HCT116 (cell line): ENCODE results near the gene PLEKHA6. TPM values are rescaled to one million over a fixed set of nuclear protein-coding genes. Genes with fewer than 3 reads are reported as not detected.

ENCODE experiments used
- ATAC-seq: fragments of 200-7000 bp; cut with Tn5 transposase; 2 replicates; pipeline ENCODE4 v1.9.1; 2020; ENCODE audit warnings: mild to moderate bottlenecking, moderate library complexity
- BruUV-seq: library from RNA; stranded (reverse); fragments of 400-500 nt; replicated peaks from 2 replicates; lab custom pipeline; 2021; lab: Mats Ljungman, UMichigan
- CTCF ChIA-PET: fragments of 300-600 bp; sonication (Branson Sonifier 250); formaldehyde crosslinking; loops from one replicate; lab custom pipeline; 2021; ENCODE audit warnings: antibody characterized with exemption; lab: Charles Lee
- POLR2A ChIA-PET: fragments of 300-600, 350-600 bp; sonication (Branson Sonifier 250); formaldehyde crosslinking; loops from one replicate; lab custom pipeline; 2021; ENCODE audit warnings: antibody characterized with exemption; lab: Charles Lee
- RAD21 ChIA-PET, 2 experiments: fragments of 300-600 bp; sonication (Branson Sonifier 250); formaldehyde crosslinking; loops; one replicate each; lab custom pipeline; 2023; ENCODE audit warnings: low total read pairs in 2 of 2; ENCODE audit not compliant: uncharacterized antibody in 2 of 2, unreplicated experiment in 2 of 2, low non-redundant PET in 1 of 2; lab: Charles Lee
- DNase-seq: peaks from one replicate; pipeline ENCODE4 v3.0.0-alpha.2; 2010; ENCODE audit warnings: low read depth, low spot score
- H2AFZ ChIP-seq: fragments of 200-600 bp; shearing (Covaris generic), sonication (generic); 2 replicates; pipeline ENCODE4 v1.6.1; 2017; ENCODE audit warnings: low read depth, mixed run types, mixed read lengths, antibody characterized with exemption, low read length; ENCODE audit not compliant: poor library complexity, severe bottlenecking
- H3K27ac ChIP-seq: 2 replicates; pipeline ENCODE4 v1.5.1; 2012; ENCODE audit warnings: low read depth, low read length
- H3K27me3 ChIP-seq: fragments of 200-600 bp; sonication (generic); 2 replicates; pipeline ENCODE4 v1.6.1; 2016; ENCODE audit warnings: mixed run types, low read length, mixed read lengths; ENCODE audit not compliant: insufficient read depth
- H3K36me3 ChIP-seq, 2 experiments: fragments of 200-500 bp in 1 of 2; fragments of 200-600 bp in 1 of 2; sonication (Bioruptor generic) in 1 of 2; sonication (generic) in 1 of 2; 2 replicates each; pipeline versions ENCODE4 v1.5.1 to v1.6.1; 2014 to 2016; ENCODE audit warnings: low read length in 2 of 2, inconsistent platforms in 1 of 2, mixed read lengths in 1 of 2, mixed run types in 1 of 2; ENCODE audit not compliant: insufficient read depth in 2 of 2, control insufficient read depth in 1 of 2
- H3K4me1 ChIP-seq, 2 experiments: fragments of 200-600 bp in 1 of 2; sonication (generic) in 1 of 2; 2 replicates each; pipeline versions ENCODE4 v1.5.1 to v1.6.1; 2012 to 2017; ENCODE audit warnings: low read length in 2 of 2, inconsistent platforms in 1 of 2, mild to moderate bottlenecking in 1 of 2, mixed read lengths in 1 of 2, mixed run types in 1 of 2, moderate library complexity in 1 of 2; ENCODE audit not compliant: insufficient read depth in 2 of 2, control insufficient read depth in 1 of 2
- H3K4me2 ChIP-seq: fragments of 200-600 bp; sonication (generic); 2 replicates; pipeline ENCODE4 v1.6.1; 2017; ENCODE audit warnings: mixed run types, low read length, mixed read lengths
- H3K4me3 ChIP-seq, 2 experiments: fragments of 200-600 bp in 1 of 2; sonication (generic) in 1 of 2; replicated peaks in 1 of 2; 2 replicates each; pipeline ENCODE4 v1.5.1; 2011 to 2016; ENCODE audit warnings: low read length in 2 of 2, control low read depth in 1 of 2, low read depth in 1 of 2, mild to moderate bottlenecking in 1 of 2, mixed read lengths in 1 of 2, mixed run types in 1 of 2
- H3K79me2 ChIP-seq: fragments of 200-600 bp; sonication (generic); 2 replicates; pipeline ENCODE4 v1.6.1; 2017; ENCODE audit warnings: mild to moderate bottlenecking, mixed run types, low read length, moderate library complexity, mixed read lengths; ENCODE audit not compliant: insufficient read depth
- H3K9ac ChIP-seq: fragments of 200-600 bp; sonication (generic); 2 replicates; pipeline ENCODE4 v1.6.1; 2016; ENCODE audit warnings: low read length, mixed read lengths
- H3K9me2 ChIP-seq: fragments of 200-600 bp; sonication (generic), shearing (Covaris generic); 2 replicates; pipeline ENCODE4 v1.6.1; 2017; ENCODE audit warnings: mixed run types, mild to moderate bottlenecking, moderate library complexity; ENCODE audit not compliant: insufficient read depth
- H3K9me3 ChIP-seq, 2 experiments: fragments of 200-500 bp in 1 of 2; fragments of 200-600 bp in 1 of 2; sonication (Bioruptor generic) in 1 of 2; sonication (generic) in 1 of 2; 2 replicates each; pipeline ENCODE4 v1.6.1; 2014 to 2017; ENCODE audit warnings: low read length in 2 of 2, mixed read lengths in 2 of 2, inconsistent platforms in 1 of 2, low read depth in 1 of 2, mild to moderate bottlenecking in 1 of 2, mixed run types in 1 of 2, moderate library complexity in 1 of 2; ENCODE audit not compliant: control insufficient read depth in 1 of 2, insufficient read depth in 1 of 2
- H4K20me1 ChIP-seq: fragments of 200-600 bp; sonication (generic), shearing (Covaris generic); 2 replicates; pipeline ENCODE4 v1.6.1; 2017; ENCODE audit warnings: mixed run types, mild to moderate bottlenecking, moderate library complexity; ENCODE audit not compliant: insufficient read depth
- ATF3 ChIP-seq: IDR thresholded peaks from 2 replicates; pipeline ENCODE4 v1.6.1; 2012
- CBX3 ChIP-seq: IDR thresholded peaks from 2 replicates; pipeline ENCODE4 v1.6.1; 2012; ENCODE audit warnings: low read depth
- CEBPB ChIP-seq: IDR thresholded peaks from 2 replicates; pipeline ENCODE4 v1.6.1; 2012; ENCODE audit warnings: low read depth
- CTCF ChIP-seq, 3 experiments: fragments of 200-600 bp in 1 of 3; sonication (generic) in 1 of 3; IDR thresholded peaks in 2 of 3; conservative IDR thresholded peaks in 1 of 3; 2 replicates each; pipeline ENCODE4 v1.5.1; 2012 to 2017; ENCODE audit warnings: low read depth in 2 of 3, low read length in 2 of 3, antibody characterized with exemption in 1 of 3, borderline replicate concordance in 1 of 3, control low read depth in 1 of 3, mild to moderate bottlenecking in 1 of 3, mixed read lengths in 1 of 3, mixed run types in 1 of 3, moderate library complexity in 1 of 3; ENCODE audit not compliant: insufficient read depth in 1 of 3
- EGR1 ChIP-seq: IDR thresholded peaks from 2 replicates; pipeline ENCODE4 v1.6.1; 2012; ENCODE audit warnings: low read depth
- ELF1 ChIP-seq: IDR thresholded peaks from 2 replicates; pipeline ENCODE4 v1.6.1; 2012; ENCODE audit warnings: low read depth, borderline replicate concordance
- EZH2 ChIP-seq: fragments of 200-600 bp; sonication (generic); IDR thresholded peaks from 2 replicates; pipeline ENCODE4 v1.6.1; 2017; ENCODE audit warnings: antibody characterized with exemption, mixed run types
- JUND ChIP-seq: IDR thresholded peaks from 2 replicates; pipeline ENCODE4 v1.6.1; 2012
- POLR2A ChIP-seq: IDR thresholded peaks from 2 replicates; pipeline ENCODE4 v1.7.0; 2011; ENCODE audit warnings: borderline replicate concordance; ENCODE audit not compliant: insufficient read depth, insufficient read length; ENCODE audit errors: extremely low read depth
- POLR2AphosphoS5 ChIP-seq: IDR thresholded peaks from 2 replicates; pipeline ENCODE4 v1.6.1; 2011; ENCODE audit warnings: mild to moderate bottlenecking, low read depth, low read length, moderate library complexity
- SIN3A ChIP-seq: IDR thresholded peaks from 2 replicates; pipeline ENCODE4 v1.6.1; 2012; ENCODE audit warnings: low read depth
- SP1 ChIP-seq: IDR thresholded peaks from 2 replicates; pipeline ENCODE4 v1.6.1; 2012; ENCODE audit warnings: low read depth
- YY1 ChIP-seq: IDR thresholded peaks from 2 replicates; pipeline ENCODE4 v1.6.1; 2011; ENCODE audit warnings: low read length, low read depth, moderate library complexity, mild to moderate bottlenecking; ENCODE audit not compliant: insufficient replicate concordance; ENCODE audit errors: extremely low read depth
- ZFX ChIP-seq: fragments of 450-650 bp; IDR thresholded peaks from 2 replicates; pipeline ENCODE4 v1.6.1; 2017
- ZNF274 ChIP-seq: fragments of 200-500 bp; sonication (Bioruptor generic); IDR thresholded peaks from 2 replicates; pipeline ENCODE4 v1.6.1; 2014; ENCODE audit warnings: mild to moderate bottlenecking, low read depth, low read length, inconsistent platforms
- intact Hi-C: fragments of 100-400 bp; cut with micrococcal nuclease; formaldehyde crosslinking; loops from 2 replicates; pipeline ENCODE4 v1.10.0; 2022
- total RNA-seq: library from RNA; stranded (reverse); gene quantifications from one replicate; pipeline ENCODE4 v1.2.1, GENCODE V29; 2021; ENCODE audit not compliant: unreplicated experiment
- TF ChIP-seq, protein P1 (sequence below): IDR thresholded peaks from 2 replicates; pipeline ENCODE4 v1.6.1; 2012; ENCODE audit warnings: low read depth
- TF ChIP-seq, protein P2 (sequence below): IDR thresholded peaks from 2 replicates; pipeline ENCODE4 v1.6.1; 2012

PLEKHA6 gene
- total RNA-seq, 1 experiment from 2014 or later = 13.1 TPM

DNA sequence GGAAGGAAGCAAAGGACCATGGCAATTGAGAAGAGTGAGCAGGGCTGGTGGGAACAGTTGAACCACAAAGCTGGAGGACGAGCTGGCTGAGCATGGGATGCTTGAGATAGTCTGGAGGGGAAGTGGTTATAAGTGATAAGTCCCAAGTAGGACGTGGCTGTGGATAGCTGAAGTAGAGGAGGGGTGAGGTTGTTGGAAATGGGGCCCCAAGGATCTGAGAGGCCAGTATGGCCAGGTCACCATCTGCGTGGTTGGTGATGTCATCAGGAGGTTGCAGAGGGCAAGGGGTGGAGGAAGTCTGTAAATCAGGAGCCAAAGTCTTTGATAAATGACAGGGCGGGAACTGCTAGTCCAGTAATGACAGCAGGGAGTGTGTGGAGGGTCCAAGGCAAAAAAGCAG is 182.6 kb downstream of the PLEKHA6 start:
- H2AFZ ChIP-seq = no peak overlapping the region
- peak; percentile 33; the same call in 1 of the 2 replicates for ATAC-seq
- CTCF ChIA-PET = interaction anchor here (2.3 kb wide), 1 partner anchor 14 kb away, joined by 8 read pairs; no protein-coding TSS in a partner anchor

More for the DNA sequence above, 182.6 kb downstream of the PLEKHA6 start:
- H3K36me3 ChIP-seq = no peaks in the 10 kb centered on the region
- H3K27ac ChIP-seq = no peak overlapping the region
- no peaks in the 10 kb centered on the region for H3K79me2 ChIP-seq
- H3K9ac ChIP-seq = no peak overlapping the region
- no peak for TF ChIP-seq POLR2A
- TF ChIP-seq YY1 = no peak
- no peak for TF ChIP-seq ZFX
- TF ChIP-seq, protein P1, sequence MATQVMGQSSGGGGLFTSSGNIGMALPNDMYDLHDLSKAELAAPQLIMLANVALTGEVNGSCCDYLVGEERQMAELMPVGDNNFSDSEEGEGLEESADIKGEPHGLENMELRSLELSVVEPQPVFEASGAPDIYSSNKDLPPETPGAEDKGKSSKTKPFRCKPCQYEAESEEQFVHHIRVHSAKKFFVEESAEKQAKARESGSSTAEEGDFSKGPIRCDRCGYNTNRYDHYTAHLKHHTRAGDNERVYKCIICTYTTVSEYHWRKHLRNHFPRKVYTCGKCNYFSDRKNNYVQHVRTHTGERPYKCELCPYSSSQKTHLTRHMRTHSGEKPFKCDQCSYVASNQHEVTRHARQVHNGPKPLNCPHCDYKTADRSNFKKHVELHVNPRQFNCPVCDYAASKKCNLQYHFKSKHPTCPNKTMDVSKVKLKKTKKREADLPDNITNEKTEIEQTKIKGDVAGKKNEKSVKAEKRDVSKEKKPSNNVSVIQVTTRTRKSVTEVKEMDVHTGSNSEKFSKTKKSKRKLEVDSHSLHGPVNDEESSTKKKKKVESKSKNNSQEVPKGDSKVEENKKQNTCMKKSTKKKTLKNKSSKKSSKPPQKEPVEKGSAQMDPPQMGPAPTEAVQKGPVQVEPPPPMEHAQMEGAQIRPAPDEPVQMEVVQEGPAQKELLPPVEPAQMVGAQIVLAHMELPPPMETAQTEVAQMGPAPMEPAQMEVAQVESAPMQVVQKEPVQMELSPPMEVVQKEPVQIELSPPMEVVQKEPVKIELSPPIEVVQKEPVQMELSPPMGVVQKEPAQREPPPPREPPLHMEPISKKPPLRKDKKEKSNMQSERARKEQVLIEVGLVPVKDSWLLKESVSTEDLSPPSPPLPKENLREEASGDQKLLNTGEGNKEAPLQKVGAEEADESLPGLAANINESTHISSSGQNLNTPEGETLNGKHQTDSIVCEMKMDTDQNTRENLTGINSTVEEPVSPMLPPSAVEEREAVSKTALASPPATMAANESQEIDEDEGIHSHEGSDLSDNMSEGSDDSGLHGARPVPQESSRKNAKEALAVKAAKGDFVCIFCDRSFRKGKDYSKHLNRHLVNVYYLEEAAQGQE = no peak
- TF ChIP-seq, protein P2, sequence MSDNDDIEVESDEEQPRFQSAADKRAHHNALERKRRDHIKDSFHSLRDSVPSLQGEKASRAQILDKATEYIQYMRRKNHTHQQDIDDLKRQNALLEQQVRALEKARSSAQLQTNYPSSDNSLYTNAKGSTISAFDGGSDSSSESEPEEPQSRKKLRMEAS = no peak
- no peak for TF ChIP-seq ELF1
- no peak for TF ChIP-seq EGR1
- TF ChIP-seq CTCF (IDR thresholded peaks at IDR 0.05 in 2 of 3, conservative IDR thresholded peaks at IDR 0.05 in 1 of 3; ENCODE audit: borderline replicate concordance in 1 of 3, insufficient read depth in 1 of 3, low read depth in 2 of 3, low read length in 2 of 3) = no peak
- TF ChIP-seq SIN3A = no peak
- TF ChIP-seq ZNF274 = no peak
- no peak for TF ChIP-seq JUND
- no peak for TF ChIP-seq SP1
- no peak for TF ChIP-seq CEBPB
- no peak for TF ChIP-seq ATF3
- TF ChIP-seq CBX3 = no peak
- TF ChIP-seq EZH2 = no peak
- TF ChIP-seq POLR2AphosphoS5 = no peak
- TF ChIP-seq, all 23 proteins: peak for 0
- no peaks in the 10 kb centered on the region for H3K9me2 ChIP-seq
- DNase-seq = no peak
- no peaks in the 10 kb centered on the region for H3K9me3 ChIP-seq
- H3K4me1 ChIP-seq = peaks cover 6 to 49% of the 10 kb centered on the region in 2 experiments; a peak in 3 of 4 replicates
- intact Hi-C loops = no loop called here
- BruUV-seq = no TSS peak
- H3K4me2 ChIP-seq = peak overlapping the region; percentile 25
- RAD21 ChIA-PET = no interaction called here
- POLR2A ChIA-PET = no interaction called here
- H3K4me3 ChIP-seq = no peak overlapping the region
- H4K20me1 ChIP-seq = no peaks in the 10 kb centered on the region
- no peaks in the 10 kb centered on the region for H3K27me3 ChIP-seq
